DOHH2 (cell line): Measurements from ENCODE around the gene SUMF1.

Experiments used
- H3F3A ChIP-seq: fragments of 200-600 bp; sonication (generic), shearing (Covaris generic); 2 replicates; pipeline ENCODE4 v1.6.0; 2016; ENCODE audit warnings: antibody characterized with exemption, mild to moderate bottlenecking; ENCODE audit not compliant: control insufficient read depth, insufficient read depth
- H3K27ac ChIP-seq: fragments of 200-600 bp; sonication (generic); 2 replicates; pipeline ENCODE4 v1.5.1; 2014; ENCODE audit warnings: low read depth, mild to moderate bottlenecking, low read length, moderate library complexity
- H3K27me3 ChIP-seq: fragments of 200-600 bp; sonication (generic); 2 replicates; pipeline ENCODE4 v1.6.1; 2014; ENCODE audit warnings: mild to moderate bottlenecking, low read length, mixed read lengths; ENCODE audit not compliant: control insufficient read depth
- H3K36me3 ChIP-seq: fragments of 200-600 bp; sonication (generic); 2 replicates; pipeline ENCODE4 v1.6.1; 2014; ENCODE audit warnings: mild to moderate bottlenecking, low read length, moderate library complexity, mixed read lengths; ENCODE audit not compliant: control insufficient read depth
- H3K4me1 ChIP-seq: fragments of 200-600 bp; sonication (generic); 2 replicates; pipeline ENCODE4 v1.6.1; 2014; ENCODE audit warnings: mild to moderate bottlenecking, low read length, mixed read lengths; ENCODE audit not compliant: control insufficient read depth
- H3K4me2 ChIP-seq: fragments of 200-600 bp; sonication (generic); 2 replicates; pipeline ENCODE4 v1.6.0; 2014; ENCODE audit warnings: mild to moderate bottlenecking, low read length, moderate library complexity
- H3K4me3 ChIP-seq: fragments of 200-600 bp; sonication (generic); 2 replicates; pipeline ENCODE4 v1.5.1; 2014; ENCODE audit warnings: mild to moderate bottlenecking, low read length, mixed read lengths
- H3K79me2 ChIP-seq: fragments of 200-600 bp; sonication (generic); 2 replicates; pipeline ENCODE4 v1.6.1; 2014; ENCODE audit warnings: mild to moderate bottlenecking, low read length, mixed read lengths; ENCODE audit not compliant: control insufficient read depth
- H3K9me2 ChIP-seq: fragments of 200-600 bp; sonication (generic); replicated peaks from 2 replicates; pipeline ENCODE4 v1.6.1; 2014; ENCODE audit warnings: mild to moderate bottlenecking, low read length, mixed read lengths; ENCODE audit not compliant: control insufficient read depth
- H3K9me3 ChIP-seq: fragments of 200-600 bp; sonication (generic); 2 replicates; pipeline ENCODE4 v1.6.1; 2014; ENCODE audit warnings: antibody characterized with exemption, low read length, mixed read lengths; ENCODE audit not compliant: control insufficient read depth, insufficient read depth
- H4K20me1 ChIP-seq: fragments of 200-600 bp; sonication (generic); 2 replicates; pipeline ENCODE4 v1.6.0; 2014; ENCODE audit warnings: low read depth, mild to moderate bottlenecking, antibody characterized with exemption, low read length, moderate library complexity; ENCODE audit not compliant: control insufficient read depth, insufficient read depth
- CTCF ChIP-seq: fragments of 200-600 bp; sonication (generic); IDR thresholded peaks from one replicate; pipeline ENCODE4 v1.5.1; 2014; ENCODE audit warnings: antibody characterized with exemption, mild to moderate bottlenecking, low read depth, low read length; ENCODE audit not compliant: poor library complexity, severe bottlenecking
- EZH2phosphoT487 ChIP-seq: fragments of 200-600 bp; sonication (generic); IDR thresholded peaks from 2 replicates; pipeline ENCODE4 v1.6.1; 2017; ENCODE audit warnings: borderline replicate concordance, mild to moderate bottlenecking, antibody characterized with exemption, low read length, moderate library complexity, mixed read lengths

Gene SUMF1

GRCh38 chr3:4416427-4416945 is 50.6 kb downstream of the SUMF1 start:
- Histone ChIP-seq H3K36me3 (0 out of 2 replicates have a peak, but pooled peaks cover 5% of the 10 kb centered on the region), H3K4me1 (no peaks in the 10 kb centered on the region; the same call in 1 of the 2 replicates), H3K27ac (no peak overlapping the region), H3F3A (no peaks in the 10 kb centered on the region), H3K79me2 (no peaks in the 10 kb centered on the region), H3K27me3 (no peaks in the 10 kb centered on the region), H3K4me3 (no peak overlapping the region), H3K9me2 (no peaks in the 10 kb centered on the region), H3K4me2 (no peak overlapping the region), H4K20me1 (no peaks in the 10 kb centered on the region), H3K9me3 (no peaks in the 10 kb centered on the region)
- TF ChIP-seq CTCF, result no peak
- TF ChIP-seq EZH2phosphoT487, result no peak

- Histone ChIP-seq H3K27ac (no peak overlapping the region), H3K36me3 (peaks cover 8% of the 10 kb centered on the region), H4K20me1 (no peaks in the 10 kb centered on the region), H3K4me1 (no peaks in the 10 kb centered on the region; the same call in 1 of the 2 replicates), H3F3A (no peaks in the 10 kb centered on the region), H3K9me3 (no peaks in the 10 kb centered on the region), H3K4me2 (no peak overlapping the region), H3K4me3 (no peak overlapping the region), H3K9me2 (no peaks in the 10 kb centered on the region), H3K27me3 (no peaks in the 10 kb centered on the region), H3K79me2 (no peaks in the 10 kb centered on the region)
- TF ChIP-seq CTCF (no peak), EZH2phosphoT487 (no peak)
These were observed 53.6 kb downstream of the SUMF1 start for GRCh38 chr3:4413467-4413866.

GRCh38 chr3:4411833-4412232 is 55.2 kb downstream of the SUMF1 start:
- no peaks in the 10 kb centered on the region for H3K9me2 ChIP-seq
- H4K20me1 ChIP-seq, result no peaks in the 10 kb centered on the region
- H3K36me3 ChIP-seq, result peaks cover 8% of the 10 kb centered on the region
- H3K79me2 ChIP-seq, result no peaks in the 10 kb centered on the region
- TF ChIP-seq CTCF, result no peak
- no peak for TF ChIP-seq EZH2phosphoT487
- no peaks in the 10 kb centered on the region for H3K27me3 ChIP-seq
- H3K27ac ChIP-seq, result no peak overlapping the region
- no peaks in the 10 kb centered on the region for H3K9me3 ChIP-seq
- no peak overlapping the region for H3K4me2 ChIP-seq
- H3K4me3 ChIP-seq, result no peak overlapping the region
- H3F3A ChIP-seq, result no peaks in the 10 kb centered on the region
- no peaks in the 10 kb centered on the region; the same call in 1 of the 2 replicates for H3K4me1 ChIP-seq
